HEK293 (cell line): ENCODE results near the gene GP2.

ENCODE experiments used
- CTCF ChIA-PET: fragments of 350-600 bp; formaldehyde crosslinking; extraction: SDS; loops from one replicate; lab custom pipeline; 2021; ENCODE audit warnings: antibody characterized with exemption; lab: Yijun Ruan, JAX
- POLR2A ChIA-PET: fragments of 300-600 bp; formaldehyde crosslinking; extraction: SDS; loops from one replicate; lab custom pipeline; 2020; ENCODE audit warnings: antibody characterized with exemption, inconsistent platforms; lab: Yijun Ruan, JAX
- H3K27ac ChIP-seq: fragments of 200-500 bp; sonication (Bioruptor generic); 2 replicates; pipeline ENCODE4 v1.5.1; 2014; ENCODE audit warnings: low read depth, low read length, control low read depth, inconsistent platforms; ENCODE audit errors: extremely low read depth
- H3K36me3 ChIP-seq, 2 experiments: fragments of 200-500 bp in 1 of 2; sonication (Bioruptor generic) in 1 of 2; 1 replicate in 1 of 2; 2 replicates in 1 of 2; pipeline ENCODE4 v1.5.1; 2014 to 2017; ENCODE audit warnings: inconsistent platforms in 2 of 2, low read length in 2 of 2; ENCODE audit not compliant: control insufficient read depth in 2 of 2, insufficient read depth in 1 of 2
- H3K4me1 ChIP-seq: fragments of 200-500 bp; sonication (Bioruptor generic); 2 replicates; pipeline ENCODE4 v1.5.1; 2014; ENCODE audit warnings: mild to moderate bottlenecking, low read length, inconsistent platforms; ENCODE audit not compliant: control insufficient read depth, insufficient read depth
- H3K4me3 ChIP-seq: 2 replicates; pipeline ENCODE4 v1.5.1; 2011; ENCODE audit warnings: low read depth, mild to moderate bottlenecking, control low read depth, low read length, moderate library complexity
- H3K9me3 ChIP-seq: fragments of 200-500 bp; sonication (Bioruptor generic); 2 replicates; pipeline ENCODE4 v1.5.1; 2014; ENCODE audit warnings: low read depth, low read length, inconsistent platforms; ENCODE audit not compliant: control insufficient read depth, insufficient read depth
- ATF2 ChIP-seq: fragments of 450-650 bp; formaldehyde crosslinking; IDR thresholded peaks from 2 replicates; pipeline ENCODE4 v1.5.1; 2016; ENCODE audit warnings: missing biosample characterization, missing genetic modification characterization, low read depth
- BCL11A ChIP-seq: fragments of 450-650 bp; formaldehyde crosslinking; IDR thresholded peaks from 2 replicates; pipeline ENCODE4 v1.5.1; 2016; ENCODE audit warnings: low read depth, missing biosample characterization, missing genetic modification characterization
- GFI1B ChIP-seq: fragments of 450-650 bp; formaldehyde crosslinking; IDR thresholded peaks from 2 replicates; pipeline ENCODE4 v1.5.1; 2016; ENCODE audit warnings: missing biosample characterization, missing genetic modification characterization
- GLI2 ChIP-seq: fragments of 450-650 bp; formaldehyde crosslinking; IDR thresholded peaks from 2 replicates; pipeline ENCODE4; 2017; ENCODE audit warnings: missing biosample characterization, missing genetic modification characterization, low read depth, borderline replicate concordance
- MYNN ChIP-seq: fragments of 450-650 bp; formaldehyde crosslinking; IDR thresholded peaks from 2 replicates; pipeline ENCODE4 v1.5.1; 2016; ENCODE audit warnings: missing biosample characterization, missing genetic modification characterization, borderline replicate concordance
- REPIN1 ChIP-seq: fragments of 450-650 bp; formaldehyde crosslinking; IDR thresholded peaks from 2 replicates; pipeline ENCODE4 v1.5.1; 2017; ENCODE audit warnings: missing biosample characterization, missing genetic modification characterization, low read depth
- ZIC2 ChIP-seq: fragments of 450-650 bp; formaldehyde crosslinking; IDR thresholded peaks from 2 replicates; pipeline ENCODE4 v1.5.1; 2016; ENCODE audit warnings: missing biosample characterization, missing genetic modification characterization
- ZNF121 ChIP-seq: fragments of 450-650 bp; formaldehyde crosslinking; IDR thresholded peaks from 2 replicates; pipeline ENCODE4 v1.5.1; 2016; ENCODE audit warnings: missing biosample characterization, missing genetic modification characterization
- ZNF133 ChIP-seq: fragments of 450-650 bp; formaldehyde crosslinking; IDR thresholded peaks from 2 replicates; pipeline ENCODE4 v1.5.1; 2016; ENCODE audit warnings: missing biosample characterization, missing genetic modification characterization
- ZNF138 ChIP-seq: fragments of 450-650 bp; formaldehyde crosslinking; IDR thresholded peaks from 2 replicates; pipeline ENCODE4 v1.5.1; 2016; ENCODE audit warnings: missing biosample characterization, missing genetic modification characterization, borderline replicate concordance
- ZNF16 ChIP-seq: fragments of 450-650 bp; formaldehyde crosslinking; IDR thresholded peaks from 2 replicates; pipeline ENCODE4 v1.5.1; 2016; ENCODE audit warnings: low read depth, missing biosample characterization, missing genetic modification characterization
- ZNF214 ChIP-seq: fragments of 450-650 bp; formaldehyde crosslinking; IDR thresholded peaks from 2 replicates; pipeline ENCODE4 v1.5.1; 2017; ENCODE audit warnings: missing biosample characterization, mild to moderate bottlenecking, missing genetic modification characterization, borderline replicate concordance
- ZNF221 ChIP-seq: fragments of 450-650 bp; formaldehyde crosslinking; IDR thresholded peaks from 2 replicates; pipeline ENCODE4 v1.5.1; 2017; ENCODE audit warnings: missing biosample characterization, missing genetic modification characterization, borderline replicate concordance
- ZNF239 ChIP-seq: fragments of 450-650 bp; formaldehyde crosslinking; IDR thresholded peaks from 2 replicates; pipeline ENCODE4 v1.5.1; 2016; ENCODE audit warnings: missing biosample characterization, missing genetic modification characterization
- ZNF280D ChIP-seq: fragments of 450-650 bp; formaldehyde crosslinking; IDR thresholded peaks from 2 replicates; pipeline ENCODE4 v1.5.1; 2016; ENCODE audit warnings: missing biosample characterization, missing genetic modification characterization
- ZNF324 ChIP-seq: fragments of 450-650 bp; formaldehyde crosslinking; IDR thresholded peaks from 2 replicates; pipeline ENCODE4 v1.5.1; 2016; ENCODE audit warnings: missing biosample characterization, missing genetic modification characterization
- ZNF354C ChIP-seq: fragments of 450-650 bp; formaldehyde crosslinking; IDR thresholded peaks from 2 replicates; pipeline ENCODE4 v1.5.1; 2016; ENCODE audit warnings: missing biosample characterization, missing genetic modification characterization, low read depth, borderline replicate concordance
- ZNF391 ChIP-seq: fragments of 450-650 bp; formaldehyde crosslinking; IDR thresholded peaks from 2 replicates; pipeline ENCODE4 v1.5.1; 2016; ENCODE audit warnings: low read depth, missing biosample characterization, missing genetic modification characterization, borderline replicate concordance
- ZNF394 ChIP-seq: fragments of 450-650 bp; formaldehyde crosslinking; IDR thresholded peaks from 2 replicates; pipeline ENCODE4 v1.5.1; 2016; ENCODE audit warnings: missing biosample characterization, missing genetic modification characterization, mild to moderate bottlenecking, moderate library complexity, borderline replicate concordance
- ZNF404 ChIP-seq: fragments of 450-650 bp; formaldehyde crosslinking; IDR thresholded peaks from 2 replicates; pipeline ENCODE4 v1.5.1; 2017; ENCODE audit warnings: missing biosample characterization, missing genetic modification characterization
- ZNF426 ChIP-seq: fragments of 450-650 bp; formaldehyde crosslinking; IDR thresholded peaks from 2 replicates; pipeline ENCODE4 v1.5.1; 2017; ENCODE audit warnings: missing biosample characterization, missing genetic modification characterization, mild to moderate bottlenecking, inconsistent platforms, moderate library complexity
- ZNF501 ChIP-seq: fragments of 450-650 bp; formaldehyde crosslinking; IDR thresholded peaks from 2 replicates; pipeline ENCODE4 v1.5.1; 2016; ENCODE audit warnings: missing biosample characterization, missing genetic modification characterization
- ZNF513 ChIP-seq: fragments of 450-650 bp; IDR thresholded peaks from 2 replicates; pipeline ENCODE4 v1.5.1; 2018; ENCODE audit warnings: missing biosample characterization, missing genetic modification characterization
- ZNF580 ChIP-seq: fragments of 450-650 bp; formaldehyde crosslinking; IDR thresholded peaks from 2 replicates; pipeline ENCODE4 v1.5.1; 2016; ENCODE audit warnings: missing biosample characterization, missing genetic modification characterization
- ZNF600 ChIP-seq: fragments of 450-650 bp; formaldehyde crosslinking; IDR thresholded peaks from 2 replicates; pipeline ENCODE4 v1.5.1; 2016; ENCODE audit warnings: missing biosample characterization, missing genetic modification characterization
- ZNF660 ChIP-seq: fragments of 450-650 bp; IDR thresholded peaks from 2 replicates; pipeline ENCODE4 v1.5.1; 2018; ENCODE audit warnings: missing biosample characterization, mild to moderate bottlenecking, missing genetic modification characterization
- ZNF776 ChIP-seq: fragments of 450-650 bp; formaldehyde crosslinking; IDR thresholded peaks from 2 replicates; pipeline ENCODE4 v1.5.0; 2017; ENCODE audit warnings: missing biosample characterization, missing genetic modification characterization, borderline replicate concordance
- ZNF843 ChIP-seq: fragments of 450-650 bp; formaldehyde crosslinking; IDR thresholded peaks from 2 replicates; pipeline ENCODE4 v1.5.1; 2016; ENCODE audit warnings: missing biosample characterization, missing genetic modification characterization
- ZSCAN5A ChIP-seq: fragments of 450-650 bp; formaldehyde crosslinking; IDR thresholded peaks from 2 replicates; pipeline ENCODE4 v1.5.1; 2016; ENCODE audit warnings: missing biosample characterization, missing genetic modification characterization
- ZXDB ChIP-seq: fragments of 450-650 bp; formaldehyde crosslinking; IDR thresholded peaks from 2 replicates; pipeline ENCODE4 v1.5.1; 2016; ENCODE audit warnings: missing biosample characterization, missing genetic modification characterization

GP2 gene

GRCh38 chr16:20332411-20332810 lies 5.1 kb upstream of the GP2 start:
- Histone ChIP-seq H3K36me3 (no peaks in the 10 kb centered on the region), H3K4me1 (peaks cover 8% of the 10 kb centered on the region; the same call in 1 of the 2 replicates), H3K9me3 (no peaks in the 10 kb centered on the region), H3K27ac (no peak overlapping the region), H3K4me3 (no peak overlapping the region)
- TF ChIP-seq ZNF394 (tag by site-specific recombination) = no peak
- no peak for TF ChIP-seq ZNF214 (tag by site-specific recombination)
- TF ChIP-seq ATF2 (tag by site-specific recombination) = no peak
- TF ChIP-seq ZNF660 (tag by site-specific recombination) = no peak
- TF ChIP-seq ZNF404 = no peak
- no peak for TF ChIP-seq ZNF426 (tag by site-specific recombination)
- no peak for TF ChIP-seq GFI1B (tag by site-specific recombination)
- TF ChIP-seq ZNF501 (tag by site-specific recombination) = no peak
- TF ChIP-seq ZSCAN5A (tag by site-specific recombination) = no peak
- no peak for TF ChIP-seq ZNF513 (tag by site-specific recombination)
- TF ChIP-seq ZNF776 = no peak
- TF ChIP-seq ZNF16 = no peak
- no peak for TF ChIP-seq ZNF580 (tag by site-specific recombination)
- TF ChIP-seq ZNF280D (tag by site-specific recombination) = no peak
- no peak for TF ChIP-seq ZNF324
- no peak for TF ChIP-seq ZNF843
- no peak for TF ChIP-seq ZNF138 (tag by site-specific recombination)
- TF ChIP-seq ZNF221 (tag by site-specific recombination) = no peak
- ChIA-PET POLR2A (no interaction called here), CTCF (no interaction called here)

- Histone ChIP-seq H3K4me1 (peaks cover under 1% of the 10 kb centered on the region; the same call in 1 of the 2 replicates), H3K27ac (no peak overlapping the region), H3K4me3 (no peak overlapping the region), H3K9me3 (no peaks in the 10 kb centered on the region), H3K36me3 (no peaks in the 10 kb centered on the region)
- CTCF ChIA-PET = no interaction called here
- POLR2A ChIA-PET = no interaction called here
- TF ChIP-seq ZNF239 (no peak), ZNF600 (tag by site-specific recombination) (no peak), GLI2 (tag by site-specific recombination) (no peak), ZNF133 (tag by site-specific recombination) (no peak), ZNF354C (tag by site-specific recombination) (no peak), MYNN (tag by site-specific recombination) (no peak), ZNF391 (tag by site-specific recombination) (no peak), ZXDB (tag by site-specific recombination) (no peak), BCL11A (tag by site-specific recombination) (no peak), ZIC2 (no peak), ZNF121 (no peak), REPIN1 (tag by site-specific recombination) (no peak)
Observed at GRCh38 chr16:20331635-20332034, 4.3 kb upstream of the GP2 start.
